Activated T-helper 1 cell treated with Interleukin-2 at 50 U/mL for 16 hours (primary cell): ENCODE data around the gene SIK1.
"Not testable (repeated sequence)": the region's sequence is repeated elsewhere in the genome, so short reads cannot be mapped to it uniquely, and the experiment has no call there.

Experiments
- DNase-seq: peaks from one replicate; pipeline ENCODE4 v3.0.0-alpha.2; 2020; ENCODE audit warnings: low read depth

The SIK1 gene

DNA sequence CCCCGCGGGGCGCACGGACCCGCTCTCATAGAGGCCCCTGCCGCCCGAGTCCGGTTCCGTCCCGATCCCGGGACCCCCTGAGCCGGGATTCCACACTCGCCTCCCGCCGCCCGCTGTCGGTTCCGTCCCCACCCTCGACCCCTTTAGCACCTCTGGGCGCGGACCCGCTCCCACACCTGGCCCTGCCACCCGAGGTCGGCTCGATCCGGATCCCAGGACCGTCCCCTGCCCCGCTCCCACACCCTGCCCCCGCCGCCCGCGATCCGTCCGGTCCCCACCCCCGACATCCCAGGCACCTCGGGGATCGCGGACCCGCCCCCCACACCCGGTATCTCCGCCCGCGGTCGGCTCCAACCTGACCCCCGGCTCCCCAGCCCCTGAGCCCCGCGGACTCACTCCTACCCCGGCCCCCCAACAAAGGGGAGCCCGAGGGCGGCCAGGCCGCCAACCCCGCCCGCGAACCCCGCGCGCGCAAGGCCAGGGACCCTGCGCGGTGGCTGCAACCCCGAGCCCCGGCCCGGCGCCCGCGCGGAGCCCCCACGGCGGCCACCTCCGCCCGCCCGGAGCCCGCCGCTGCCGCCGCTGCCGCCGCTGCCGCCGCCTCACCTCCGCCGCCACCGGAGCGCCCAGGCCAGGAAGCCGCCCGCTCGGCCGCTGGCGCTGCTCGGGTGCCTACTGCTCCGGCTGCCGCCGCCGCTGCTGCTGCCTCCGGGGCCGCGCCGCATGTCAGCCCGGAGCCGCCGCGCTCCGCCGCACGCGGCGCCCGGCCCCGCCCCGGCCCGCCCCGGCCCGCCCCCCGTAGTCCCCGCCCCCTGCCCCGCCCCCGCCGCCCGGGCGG lies at the start of gene SIK1:
Gene SIK1 (minus strand): TSS at position 728 of the 838 bp plus-strand sequence. CDS start 953 bp downstream, outside the sequence.
- DNase-seq = not testable (repeated sequence)

DNA sequence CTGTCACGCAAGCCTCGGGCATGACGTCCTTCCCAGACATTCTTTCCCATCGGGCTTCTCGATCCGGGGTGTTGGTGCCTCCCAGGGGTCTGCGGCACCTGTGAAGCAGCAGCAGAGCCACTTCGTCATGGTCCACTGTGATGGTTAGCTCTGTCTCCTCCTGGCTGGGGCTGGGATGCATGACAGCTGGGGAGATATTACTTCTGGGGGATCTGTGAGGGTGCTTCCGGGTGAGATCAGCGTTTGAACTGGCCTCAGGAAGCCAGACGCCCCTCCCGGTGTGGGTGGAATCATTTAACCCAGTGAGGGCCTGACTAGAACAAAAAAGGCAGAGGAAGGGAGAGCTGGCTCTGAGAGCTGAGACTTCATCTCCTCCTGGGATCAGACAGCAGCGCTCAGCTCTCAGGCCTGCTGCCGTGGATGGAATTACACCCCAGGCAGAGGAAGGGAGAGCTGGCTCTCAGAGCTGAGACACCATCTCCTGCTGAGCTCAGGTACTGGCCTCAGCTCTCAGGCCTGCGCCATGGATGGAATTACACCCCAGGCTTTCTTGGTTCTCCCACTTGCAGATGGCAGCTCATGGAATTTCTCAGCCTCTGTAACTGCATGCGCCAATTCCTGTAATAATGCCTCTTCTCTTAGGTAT lies 44.8 kb upstream of the SIK1 start:
- DNase-seq = not testable (repeated sequence)

DNA sequence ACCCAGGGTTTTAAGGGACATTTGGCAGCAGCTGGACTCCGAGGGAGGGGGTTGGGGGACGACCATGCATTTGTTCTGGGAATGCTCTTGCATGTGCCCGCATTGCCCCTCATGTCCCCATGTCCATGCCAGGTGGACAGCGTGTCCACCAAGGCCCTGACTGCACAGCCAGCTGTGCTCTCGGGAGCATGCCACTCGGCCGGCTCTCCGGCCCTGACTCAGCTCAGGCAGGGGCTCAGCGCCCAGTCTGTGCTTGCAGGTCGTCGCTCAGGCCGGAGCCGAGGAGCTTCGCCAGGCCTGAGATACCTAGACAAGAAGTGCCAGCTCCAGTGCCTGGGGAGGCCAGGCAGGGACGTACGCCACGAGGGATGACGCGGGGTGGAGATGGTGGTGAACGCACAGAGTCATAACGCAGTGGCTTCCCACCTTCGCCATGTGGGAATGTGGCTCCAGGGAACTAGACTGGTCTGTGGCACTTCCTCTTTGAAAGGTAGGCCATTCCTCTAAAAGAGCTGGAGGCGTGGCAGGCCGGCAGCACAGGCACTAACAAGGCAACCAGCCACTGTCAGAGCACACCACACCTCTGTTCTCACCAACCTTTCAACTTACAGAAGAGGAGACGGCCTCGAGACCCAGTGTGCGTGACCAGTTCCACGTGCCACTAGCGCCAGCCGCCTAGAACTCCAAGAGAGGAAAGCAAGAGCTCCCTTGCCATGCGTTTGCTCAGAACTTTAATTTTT lies 43.0 kb upstream of the SIK1 start:
- DNase-seq = not testable (repeated sequence)

DNA sequence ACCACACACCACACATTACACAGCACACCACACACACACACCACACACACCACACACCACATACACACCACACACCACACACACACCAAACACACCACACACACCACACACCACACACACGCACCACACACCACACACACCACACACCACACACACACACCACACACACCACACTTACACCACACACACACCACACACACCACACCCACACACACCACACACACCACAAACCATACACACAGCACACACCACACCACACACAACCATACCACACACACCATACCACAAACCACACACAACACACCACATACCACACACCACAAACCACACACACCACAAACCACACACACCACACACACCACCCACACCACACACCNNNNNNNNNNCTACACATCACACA lies 40.9 kb upstream of the SIK1 start:
- DNase-seq = no peak

DNA sequence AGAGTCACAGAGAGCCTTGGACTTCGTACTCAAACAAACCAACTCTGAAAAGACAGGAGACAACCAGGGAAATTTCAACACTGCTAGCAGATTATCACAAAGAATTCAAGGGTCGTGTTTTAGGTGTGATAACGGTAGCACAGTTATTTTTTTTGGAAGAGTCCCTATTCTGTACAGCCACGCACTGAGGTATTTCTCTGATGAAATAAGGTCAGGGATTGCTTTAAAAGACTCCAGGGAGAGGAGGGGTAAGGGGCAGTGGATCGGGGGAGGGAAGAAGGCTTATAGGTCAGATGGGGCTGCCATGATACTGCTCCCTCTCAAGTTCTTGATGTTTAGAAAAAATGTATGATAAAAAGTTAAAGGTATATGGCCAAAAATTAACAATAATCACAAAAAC lies 38.2 kb upstream of the SIK1 start:
- DNase-seq = not testable (repeated sequence)

DNA sequence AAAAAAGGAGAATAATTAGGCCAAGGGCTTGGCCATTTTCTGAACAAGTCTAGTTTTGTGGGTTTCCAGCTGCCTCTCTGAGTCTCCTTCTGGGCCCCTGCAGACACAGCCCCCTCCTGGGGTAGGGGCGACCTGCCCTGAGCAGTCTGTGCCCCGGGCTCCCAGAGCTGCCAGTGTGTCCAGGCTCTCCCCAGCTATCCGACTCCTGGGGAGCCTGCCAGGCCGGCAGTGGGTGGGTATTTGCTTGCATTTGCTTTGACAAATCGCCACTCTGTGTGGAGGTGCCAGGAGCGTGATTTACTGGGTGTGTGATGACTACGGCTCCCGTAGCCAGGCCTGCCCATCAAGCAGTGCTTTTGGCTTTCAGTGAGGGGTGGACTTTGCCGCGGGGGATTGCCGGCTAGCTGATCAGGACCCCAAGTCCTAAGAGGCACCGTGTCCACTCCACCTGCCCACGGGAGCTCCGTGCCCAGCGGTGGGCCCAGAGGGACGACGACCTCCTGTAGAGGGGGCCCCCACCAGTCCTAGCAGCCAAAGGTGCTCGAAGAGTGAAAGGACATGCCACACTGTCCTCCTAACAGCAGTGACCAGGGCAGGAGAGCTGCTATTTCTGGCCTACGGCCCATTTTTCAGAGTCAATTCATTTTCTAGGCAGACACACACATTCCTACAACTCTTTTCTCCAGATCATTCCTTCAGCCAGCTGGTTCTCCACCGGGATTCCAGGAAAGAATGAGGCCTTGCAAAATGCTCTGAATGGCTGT lies 36.7 kb upstream of the SIK1 start:
- not testable (repeated sequence) for DNase-seq

DNA sequence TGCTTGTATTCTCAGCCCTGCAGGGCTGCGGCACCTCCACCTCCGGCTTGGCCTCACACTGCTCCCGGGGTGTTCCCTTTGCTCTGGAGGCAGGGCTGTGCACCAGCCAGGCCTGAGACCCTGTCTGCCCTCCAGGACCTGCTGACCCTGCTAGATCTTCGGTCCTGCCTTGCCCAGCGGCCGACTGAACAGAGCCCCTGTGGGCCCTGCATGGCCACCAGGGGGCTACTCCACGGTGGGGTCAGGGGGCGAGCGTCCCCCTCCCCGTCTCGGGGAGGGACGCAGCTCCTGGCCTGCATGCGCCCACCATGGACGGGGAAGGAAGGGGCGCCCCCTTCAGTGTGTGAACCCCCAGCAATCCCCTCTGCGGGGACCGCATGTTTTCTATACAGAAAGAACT lies 36.0 kb upstream of the SIK1 start:
- DNase-seq = not testable (repeated sequence)

DNA sequence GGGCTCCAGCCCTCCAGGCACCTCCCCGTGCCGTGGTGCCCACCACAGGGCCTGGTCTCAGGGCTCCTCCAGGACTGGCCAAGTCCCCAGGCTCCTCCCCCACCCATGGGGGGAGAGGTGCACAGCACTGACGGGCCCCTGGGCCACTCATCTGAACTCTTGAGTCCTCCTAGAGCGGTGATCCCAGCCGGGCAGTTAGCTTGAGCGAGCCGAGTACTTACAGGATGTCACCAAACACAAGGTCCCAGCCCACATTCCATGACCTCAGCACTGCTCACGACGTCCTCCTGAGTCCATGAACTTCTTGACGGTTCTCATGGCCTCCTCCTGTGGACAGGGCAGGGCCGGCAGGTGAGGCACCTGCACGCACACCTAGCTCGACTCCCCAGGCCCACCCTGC lies 33.5 kb upstream of the SIK1 start:
- not testable (repeated sequence) for DNase-seq

DNA sequence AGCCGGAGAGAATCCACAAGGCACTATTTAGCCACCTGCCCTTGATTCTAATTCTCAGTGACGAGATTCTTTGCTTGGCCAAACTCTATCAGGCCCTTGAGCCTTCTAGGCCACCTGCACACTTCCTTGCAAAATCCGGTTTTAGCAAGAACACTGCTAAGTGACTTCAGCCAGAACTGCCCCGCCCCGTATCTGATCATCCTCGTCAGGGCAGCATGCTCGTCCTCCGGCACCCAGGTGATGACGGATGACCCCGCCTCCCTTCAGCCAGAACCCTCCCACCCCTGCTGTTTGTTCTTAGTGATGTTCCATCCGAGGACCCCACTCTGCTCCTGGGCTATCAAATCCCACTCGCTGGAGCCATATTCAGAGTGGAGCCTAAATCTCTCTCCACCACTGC lies 32.1 kb upstream of the SIK1 start:
- not testable (repeated sequence) for DNase-seq

DNA sequence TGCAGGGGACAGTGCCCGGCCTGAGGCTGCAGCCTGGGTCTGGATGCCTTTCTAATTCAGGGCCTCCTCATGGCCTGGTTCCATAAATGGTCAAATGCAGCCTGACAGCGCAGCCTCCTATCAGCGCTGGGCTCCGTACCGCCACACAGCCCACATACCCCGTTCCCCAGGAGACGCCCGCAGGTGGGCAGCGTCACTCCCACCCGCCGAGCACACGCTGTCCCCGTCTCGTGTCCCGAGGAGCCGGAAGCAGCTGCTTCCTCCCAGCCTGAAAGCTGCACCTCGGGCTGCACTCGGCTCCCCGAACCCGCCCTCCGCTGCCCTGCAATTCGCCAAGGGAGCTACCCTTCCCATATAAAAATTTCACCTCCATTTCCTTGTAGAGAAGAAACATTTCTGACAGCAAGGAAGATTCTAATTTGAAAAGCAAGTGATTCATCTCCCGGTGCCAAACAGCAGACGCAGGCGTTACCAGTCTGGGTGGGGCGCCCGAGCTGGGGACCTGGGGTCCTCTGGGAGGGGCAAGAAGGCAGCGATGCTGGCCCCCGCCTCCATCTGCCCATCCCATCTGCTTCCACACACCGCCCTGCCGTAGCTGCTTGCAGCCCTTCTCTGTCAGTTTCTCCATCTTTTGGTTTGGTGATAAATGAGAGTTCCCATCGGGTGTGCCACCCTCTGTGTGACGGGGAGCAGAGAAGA lies 29.8 kb upstream of the SIK1 start:
- not testable (repeated sequence) for DNase-seq

DNA sequence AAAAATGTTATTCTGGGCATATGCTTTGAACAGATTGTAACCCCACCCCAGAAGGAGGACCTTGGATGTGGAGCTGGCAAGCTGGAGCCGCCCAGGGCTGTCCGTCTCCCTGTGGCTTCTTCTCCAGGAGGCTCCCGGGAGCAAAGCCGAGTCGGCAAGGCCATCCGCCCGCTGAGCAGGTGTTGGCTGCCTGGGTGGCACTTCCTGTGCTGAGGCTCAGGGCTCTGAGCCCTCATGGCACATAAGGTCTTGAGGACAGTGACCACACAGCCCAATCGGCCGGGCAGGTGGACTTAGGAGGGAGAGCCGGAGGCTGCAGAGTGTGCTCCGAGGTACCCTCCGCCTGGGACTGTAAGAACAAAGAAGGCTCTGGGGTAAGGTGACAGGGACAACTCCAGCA lies 28.8 kb upstream of the SIK1 start:
- DNase-seq = not testable (repeated sequence)

DNA sequence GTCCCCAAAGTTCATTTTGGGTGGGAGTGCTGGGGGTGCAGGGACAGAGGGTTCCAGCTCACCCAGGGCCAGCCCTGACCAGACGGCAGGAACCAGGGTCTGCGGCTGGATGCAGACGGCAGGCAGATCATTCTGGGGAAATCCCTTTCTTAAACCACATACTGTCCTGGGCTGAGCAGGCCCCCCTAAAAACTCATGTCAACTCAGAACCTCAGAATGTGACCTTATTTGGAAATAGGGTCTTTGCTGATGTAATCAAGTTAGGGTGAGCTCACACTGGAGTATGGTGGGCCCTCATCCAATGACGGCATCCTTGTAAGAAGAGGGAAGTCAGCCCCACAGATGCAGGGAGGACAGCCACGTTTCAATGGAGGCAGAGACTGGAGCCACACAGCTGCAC lies 27.2 kb upstream of the SIK1 start:
- DNase-seq = not testable (repeated sequence)

DNA sequence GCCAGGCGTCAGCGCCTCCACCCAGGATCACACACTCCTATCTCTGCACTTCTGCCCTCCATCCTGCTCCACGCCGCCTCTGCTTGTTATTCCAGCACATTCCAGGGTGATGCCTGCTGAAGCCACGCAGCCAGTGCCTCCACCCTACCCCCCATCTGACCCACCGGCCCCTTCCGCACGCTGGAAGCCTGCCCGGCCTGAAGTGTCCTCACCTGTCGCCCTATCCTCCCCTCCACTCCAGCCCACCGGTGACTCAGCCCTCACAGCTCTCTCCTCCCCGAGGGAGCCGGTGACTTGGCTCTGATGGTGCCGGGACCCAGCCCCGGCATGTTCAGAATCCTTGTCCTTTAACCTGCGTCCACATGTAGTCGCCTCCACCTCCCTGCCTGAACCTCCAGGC lies 24.9 kb upstream of the SIK1 start:
- not testable (repeated sequence) for DNase-seq

DNA sequence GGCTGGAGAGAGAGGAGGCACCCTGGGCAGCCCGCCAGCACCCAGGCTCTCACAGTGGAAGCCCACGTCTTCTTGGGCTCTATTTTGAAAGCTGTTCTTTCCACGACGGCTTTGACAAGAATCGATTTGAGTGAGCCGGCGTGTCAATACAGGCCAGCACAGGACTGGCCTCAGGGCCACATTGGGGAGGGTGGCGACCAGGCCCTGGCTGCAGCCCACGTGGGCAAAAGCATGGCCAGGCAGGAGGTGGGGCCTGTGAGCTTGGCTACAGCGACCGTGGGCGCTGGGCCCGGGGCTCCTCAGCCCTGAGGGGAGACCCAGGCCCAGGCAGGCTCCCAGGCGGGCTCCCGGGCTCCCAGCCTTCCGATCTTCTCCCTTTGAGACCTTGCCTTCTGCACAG lies 23.4 kb upstream of the SIK1 start:
- not testable (repeated sequence) for DNase-seq

DNA sequence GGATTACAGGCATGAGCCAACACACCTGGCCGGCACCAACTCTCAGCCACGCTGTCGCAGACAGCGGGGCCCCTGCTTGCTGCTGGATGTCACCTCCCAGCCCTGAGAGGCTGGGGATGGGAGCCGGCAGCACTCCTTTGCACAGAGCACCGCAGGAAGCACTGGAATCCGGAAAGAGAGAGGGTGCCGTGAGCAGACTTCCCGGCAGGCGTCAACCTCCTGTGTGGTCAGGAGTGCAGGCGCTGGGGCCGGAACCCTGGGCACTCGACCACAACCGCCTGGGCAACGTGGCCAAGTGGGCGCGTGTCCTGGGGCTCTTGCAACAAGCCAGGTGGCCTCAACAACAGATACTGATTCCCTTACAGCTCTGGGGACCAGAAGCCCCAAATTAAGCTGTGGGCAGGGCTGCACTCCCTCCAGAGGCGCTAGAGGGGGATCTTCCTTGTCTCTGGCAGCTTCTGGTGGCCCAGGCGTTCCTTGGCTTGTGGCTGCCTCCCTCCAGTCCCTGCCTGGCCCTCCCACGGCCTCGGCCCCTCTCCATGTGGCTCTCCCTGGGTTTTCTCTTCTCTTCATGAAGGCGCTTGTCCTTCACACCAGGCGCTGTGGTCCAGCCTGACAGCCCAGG lies 20.5 kb upstream of the SIK1 start:
- not testable (repeated sequence) for DNase-seq

DNA sequence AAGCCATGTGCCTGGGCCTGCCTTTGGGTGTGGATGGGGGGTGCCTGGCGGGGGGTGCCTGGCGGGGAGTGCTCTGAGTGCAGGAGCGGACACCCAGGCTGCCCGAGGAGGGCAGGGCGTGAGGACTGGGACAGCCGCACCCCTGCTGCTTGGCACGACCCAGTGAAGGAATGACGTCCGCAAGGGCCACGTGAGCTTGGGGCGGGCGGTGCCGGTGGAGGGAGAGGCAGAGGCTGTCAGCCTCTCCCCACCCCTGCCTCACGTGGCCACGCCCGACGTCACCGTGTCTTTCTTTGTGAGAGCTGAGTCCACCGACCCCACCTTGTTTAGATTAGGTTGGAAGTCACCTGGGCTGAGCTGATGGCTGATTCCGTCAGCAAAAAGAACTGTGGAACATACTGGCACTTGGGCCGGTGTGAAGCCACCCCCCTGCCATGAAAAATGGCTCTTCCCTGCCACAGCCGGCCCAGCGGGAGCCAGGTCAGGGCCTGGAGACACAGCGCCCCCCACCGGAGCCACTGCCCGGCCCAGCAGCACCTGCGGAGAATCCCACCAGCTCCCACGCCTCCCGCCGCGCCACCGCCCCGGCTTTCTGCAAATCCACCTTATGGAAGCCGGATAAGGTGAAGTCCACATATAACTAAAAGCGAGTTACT lies 19.5 kb upstream of the SIK1 start:
- DNase-seq = not testable (repeated sequence)

DNA sequence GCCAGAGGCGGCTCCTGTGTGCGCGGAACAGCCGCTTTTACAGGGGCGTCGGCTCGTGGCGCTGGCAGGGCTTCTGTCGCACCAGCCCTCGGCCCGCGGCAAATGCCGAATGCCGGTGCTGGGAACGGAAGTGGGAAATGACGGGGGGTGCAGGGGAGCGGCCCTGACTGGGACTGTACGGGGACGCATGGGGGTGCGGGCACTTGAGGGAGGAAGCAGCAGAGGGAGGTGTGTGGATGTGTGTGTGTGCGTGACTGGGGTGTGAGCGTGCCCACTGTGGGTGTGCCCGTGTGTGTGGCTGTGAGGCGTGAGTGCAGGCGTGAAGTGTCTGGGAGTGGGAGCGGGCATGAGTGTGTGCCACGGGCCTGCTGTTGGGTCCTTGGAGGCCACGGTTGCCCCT lies 17.6 kb upstream of the SIK1 start:
- not testable (repeated sequence) for DNase-seq

DNA sequence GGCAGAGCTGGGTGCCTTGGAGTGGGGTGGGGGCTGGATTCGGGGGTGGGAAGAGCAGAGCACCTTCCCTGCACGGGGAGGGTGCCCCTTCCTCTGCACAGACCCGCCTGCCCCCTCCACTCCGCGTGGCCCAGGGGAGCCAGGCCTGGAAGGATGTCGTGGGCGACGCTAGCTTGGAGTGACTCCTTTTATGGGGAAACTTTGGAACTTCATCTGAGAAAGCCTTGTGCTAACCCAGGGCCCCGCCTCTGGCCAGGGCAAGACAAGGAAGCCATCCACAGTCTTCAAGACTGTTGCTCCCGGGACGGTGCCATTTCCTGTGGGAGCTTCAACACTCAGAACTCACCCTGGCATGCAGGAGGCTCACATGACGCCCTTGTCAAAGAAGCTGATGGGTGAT lies 15.6 kb upstream of the SIK1 start:
- not testable (repeated sequence) for DNase-seq

DNA sequence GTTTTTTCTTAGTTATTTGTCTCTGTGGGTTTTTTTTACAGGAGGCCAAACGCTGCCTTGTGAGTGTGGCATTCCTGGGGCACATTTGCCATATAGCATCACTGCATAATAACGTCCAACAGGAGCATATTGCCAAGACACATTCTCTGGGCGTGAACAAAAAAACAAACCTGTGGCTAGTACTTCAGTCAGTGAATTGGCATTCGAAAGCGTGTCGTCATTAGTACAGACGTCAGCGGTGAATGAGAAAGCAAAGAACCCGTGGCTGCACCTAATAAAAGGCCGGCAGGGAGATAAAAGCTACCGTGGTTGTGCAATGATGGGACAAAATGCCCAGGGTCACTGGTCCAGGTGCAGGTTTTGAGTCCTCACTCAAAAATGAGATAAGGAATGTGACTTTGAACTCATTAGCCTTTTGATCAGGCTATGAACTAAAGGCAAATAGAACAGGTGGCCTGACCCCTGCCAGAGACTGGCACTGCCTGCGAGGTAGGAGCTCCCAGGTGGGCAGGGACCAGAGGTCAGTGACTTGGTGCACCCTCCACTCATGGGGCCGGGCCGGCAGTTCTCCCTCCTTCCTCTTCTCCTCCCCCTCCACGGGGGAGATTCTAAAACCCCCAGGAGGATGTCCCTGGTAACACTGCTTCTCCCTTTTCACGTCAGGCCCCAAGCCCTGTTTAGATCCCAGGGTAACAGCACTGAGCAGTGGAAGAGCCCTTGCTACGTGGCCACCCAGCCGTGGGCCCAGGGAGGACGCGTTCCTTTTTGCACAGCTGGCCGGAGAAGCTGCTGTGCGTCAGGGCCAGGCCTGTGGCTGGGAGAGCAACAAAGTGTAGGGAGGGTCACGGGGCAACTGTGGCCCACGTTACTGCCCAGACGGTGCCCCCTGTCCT lies 14.2 kb upstream of the SIK1 start:
- not testable (repeated sequence) for DNase-seq
